ENCODE results near the gene FGFBP2.

Gene FGFBP2

DNA sequence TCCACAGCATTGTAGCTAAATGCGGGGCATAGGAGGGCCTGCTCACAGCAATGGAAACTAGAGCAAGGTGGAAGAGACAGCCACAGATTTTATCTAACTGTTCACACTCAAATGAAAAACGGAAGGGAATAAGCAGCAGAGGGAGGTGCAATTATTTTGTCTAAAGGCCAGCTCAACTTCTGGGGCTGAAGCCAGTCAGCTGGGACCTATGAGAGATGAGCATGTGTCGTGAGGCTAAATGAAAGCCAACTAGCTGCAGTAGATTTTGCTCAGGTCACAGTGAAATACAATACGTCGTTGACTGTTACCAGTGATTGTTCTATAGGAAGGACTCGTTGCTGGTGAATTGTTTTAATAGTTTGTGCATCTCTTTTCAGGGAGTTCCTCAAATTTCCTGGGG is 26.4 kb upstream of the FGFBP2 start:
- DNase-seq (ENCODE audit: low read depth) = peak; percentile 48
- no peak for TF ChIP-seq CTCF (conservative IDR thresholded peaks at IDR 0.05; ENCODE audit: control insufficient read depth, insufficient read depth, low read depth, low read length)

GRCh38 chr4:15988222-15988621 is 25.2 kb upstream of the FGFBP2 start:
- H3K4me3 ChIP-seq (ENCODE audit: control insufficient read depth, low read depth, low read length) = no peak overlapping the region
- TF ChIP-seq CTCF (conservative IDR thresholded peaks at IDR 0.05; ENCODE audit: control insufficient read depth, insufficient read depth, low read depth, low read length) = no peak
- no peak for DNase-seq (ENCODE audit: low read depth)

More for the DNA sequence above, 26.4 kb upstream of the FGFBP2 start:
- no peak overlapping the region for H3K4me3 ChIP-seq (ENCODE audit: control insufficient read depth, low read depth, low read length)

GRCh38 chr4:15986907-15987306 is 23.9 kb upstream of the FGFBP2 start:
- DNase-seq (ENCODE audit: low read depth) = peak; percentile 9
- no peak for TF ChIP-seq CTCF (conservative IDR thresholded peaks at IDR 0.05; ENCODE audit: control insufficient read depth, insufficient read depth, low read depth, low read length)
- no peak overlapping the region for H3K4me3 ChIP-seq (ENCODE audit: control insufficient read depth, low read depth, low read length)

GRCh38 chr4:15983610-15984009 is 20.6 kb upstream of the FGFBP2 start:
- no peak for DNase-seq (ENCODE audit: low read depth)
- no peak for TF ChIP-seq CTCF (conservative IDR thresholded peaks at IDR 0.05; ENCODE audit: control insufficient read depth, insufficient read depth, low read depth, low read length)
- no peak overlapping the region for H3K4me3 ChIP-seq (ENCODE audit: control insufficient read depth, low read depth, low read length)

GRCh38 chr4:15982842-15983524 is 20.0 kb upstream of the FGFBP2 start:
- DNase-seq (ENCODE audit: low read depth) = peak; percentile 21
- H3K4me3 ChIP-seq (ENCODE audit: control insufficient read depth, low read depth, low read length) = no peak overlapping the region

More at GRCh38 chr4:15982842-15983524, 20.0 kb upstream of the FGFBP2 start:
- TF ChIP-seq CTCF (conservative IDR thresholded peaks at IDR 0.05; ENCODE audit: control insufficient read depth, insufficient read depth, low read depth, low read length) = no peak

Measured in fibroblast of mammary gland (primary cell).